Measurements from ENCODE around the gene CDT1. TPM values are rescaled to one million over a fixed set of nuclear protein-coding genes. Genes with fewer than 3 reads are reported as not detected.

Gene CDT1
- total RNA-seq, 1 experiment from 2014 or later: 160 TPM

GRCh38 chr16:88846088-88846487 lies 42.5 kb downstream of the CDT1 start:
- Histone ChIP-seq H3K9me2 (ENCODE audit: insufficient read depth) (no peaks in the 10 kb centered on the region), H3K79me2 (ENCODE audit: insufficient read depth, low read length) (no peaks in the 10 kb centered on the region), H3K27ac (ENCODE audit: low read depth, low read length) (no peak overlapping the region), H3K36me3 (ENCODE audit: control insufficient read depth in 1 of 2, insufficient read depth in 2 of 2, low read length in 2 of 2) (no peaks in the 10 kb centered on the region), H4K20me1 (ENCODE audit: insufficient read depth) (no peaks in the 10 kb centered on the region), H3K27me3 (ENCODE audit: insufficient read depth, low read length) (no peaks in the 10 kb centered on the region), H3K4me2 (ENCODE audit: low read length) (no peak overlapping the region), H3K4me1 (ENCODE audit: control insufficient read depth in 1 of 2, insufficient read depth in 2 of 2, low read length in 2 of 2) (no peaks in the 10 kb centered on the region), H3K9ac (ENCODE audit: low read length) (no peak overlapping the region), H3K4me3 (replicated peaks in 1 of 2; ENCODE audit: low read depth in 1 of 2, low read length in 2 of 2) (no peak overlapping the region), H3K9me3 (ENCODE audit: control insufficient read depth in 1 of 2, insufficient read depth in 1 of 2, low read depth in 1 of 2, low read length in 2 of 2) (no peaks in the 10 kb centered on the region), H2AFZ (ENCODE audit: low read depth, low read length, poor library complexity, severe bottlenecking) (no peak overlapping the region)
- TF ChIP-seq ZNF274 (IDR thresholded peaks at IDR 0.05; ENCODE audit: low read depth, low read length) (no peak), SP1 (IDR thresholded peaks at IDR 0.05; ENCODE audit: low read depth) (no peak), CBX3 (IDR thresholded peaks at IDR 0.05; ENCODE audit: low read depth) (no peak), ZFX (IDR thresholded peaks at IDR 0.05) (no peak), JUND (IDR thresholded peaks at IDR 0.05) (no peak), RAD21 (IDR thresholded peaks at IDR 0.05; ENCODE audit: low read depth) (no peak), EZH2phosphoT487 (IDR thresholded peaks at IDR 0.05; ENCODE audit: borderline replicate concordance) (no peak)
- ATAC-seq: no peak
- RAD21 ChIA-PET (ENCODE audit: low non-redundant PET in 1 of 2, low total read pairs in 2 of 2, uncharacterized antibody in 2 of 2, unreplicated experiment in 2 of 2): no interaction called here
- no TSS peak for BruUV-seq (replicated peaks)
- DNase-seq (ENCODE audit: low read depth, low spot score): no peak
- POLR2A ChIA-PET: no interaction called here
- intact Hi-C loops (cut with micrococcal nuclease): no loop called here
- CTCF ChIA-PET: no interaction called here

DNA sequence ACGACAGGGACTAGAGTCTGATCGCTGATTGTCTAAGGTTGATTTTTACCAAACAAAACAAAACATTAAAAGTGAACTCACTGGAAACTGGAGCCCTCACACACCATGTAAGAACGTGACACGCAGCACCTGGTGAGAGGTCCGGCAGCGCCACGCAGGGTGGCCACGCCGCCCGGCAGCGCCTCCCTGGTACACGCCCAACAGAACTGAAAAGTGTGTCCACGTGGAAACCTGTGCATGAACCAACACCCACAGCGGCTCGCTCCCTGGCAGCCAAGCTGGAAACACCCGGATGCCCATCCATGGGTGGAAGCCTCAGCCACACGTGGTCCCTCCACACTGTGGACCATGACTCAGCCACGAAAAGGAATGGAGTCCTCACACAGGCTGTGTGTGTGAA lies 44.1 kb downstream of the CDT1 start:
- no TSS peak for BruUV-seq (replicated peaks)
- H3K27me3 ChIP-seq (ENCODE audit: insufficient read depth, low read length): no peaks in the 10 kb centered on the region
- DNase-seq (ENCODE audit: low read depth, low spot score) (no peak), ATAC-seq (no peak)
- intact Hi-C loops (cut with micrococcal nuclease): no loop called here
- H3K79me2 ChIP-seq (ENCODE audit: insufficient read depth, low read length): no peaks in the 10 kb centered on the region
- no peaks in the 10 kb centered on the region for H3K36me3 ChIP-seq (ENCODE audit: control insufficient read depth in 1 of 2, insufficient read depth in 2 of 2, low read length in 2 of 2)
- H3K27ac ChIP-seq (ENCODE audit: low read depth, low read length): no peak overlapping the region
- TF ChIP-seq ZFX (IDR thresholded peaks at IDR 0.05) (no peak), TCF7L2 (IDR thresholded peaks at IDR 0.05; ENCODE audit: borderline replicate concordance, extremely low read depth, insufficient read depth, insufficient read length) (no peak), CBX3 (IDR thresholded peaks at IDR 0.05; ENCODE audit: low read depth) (no peak), JUND (IDR thresholded peaks at IDR 0.05) (no peak), FOSL1 (IDR thresholded peaks at IDR 0.05; ENCODE audit: low read depth) (no peak), RAD21 (IDR thresholded peaks at IDR 0.05; ENCODE audit: low read depth) (no peak), POLR2AphosphoS5 (IDR thresholded peaks at IDR 0.05; ENCODE audit: low read depth, low read length) (no peak), REST (IDR thresholded peaks at IDR 0.05; ENCODE audit: low read depth) (no peak)
- TF ChIP-seq, protein P1, sequence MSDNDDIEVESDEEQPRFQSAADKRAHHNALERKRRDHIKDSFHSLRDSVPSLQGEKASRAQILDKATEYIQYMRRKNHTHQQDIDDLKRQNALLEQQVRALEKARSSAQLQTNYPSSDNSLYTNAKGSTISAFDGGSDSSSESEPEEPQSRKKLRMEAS (IDR thresholded peaks at IDR 0.05): no peak
- TF ChIP-seq, protein P2, sequence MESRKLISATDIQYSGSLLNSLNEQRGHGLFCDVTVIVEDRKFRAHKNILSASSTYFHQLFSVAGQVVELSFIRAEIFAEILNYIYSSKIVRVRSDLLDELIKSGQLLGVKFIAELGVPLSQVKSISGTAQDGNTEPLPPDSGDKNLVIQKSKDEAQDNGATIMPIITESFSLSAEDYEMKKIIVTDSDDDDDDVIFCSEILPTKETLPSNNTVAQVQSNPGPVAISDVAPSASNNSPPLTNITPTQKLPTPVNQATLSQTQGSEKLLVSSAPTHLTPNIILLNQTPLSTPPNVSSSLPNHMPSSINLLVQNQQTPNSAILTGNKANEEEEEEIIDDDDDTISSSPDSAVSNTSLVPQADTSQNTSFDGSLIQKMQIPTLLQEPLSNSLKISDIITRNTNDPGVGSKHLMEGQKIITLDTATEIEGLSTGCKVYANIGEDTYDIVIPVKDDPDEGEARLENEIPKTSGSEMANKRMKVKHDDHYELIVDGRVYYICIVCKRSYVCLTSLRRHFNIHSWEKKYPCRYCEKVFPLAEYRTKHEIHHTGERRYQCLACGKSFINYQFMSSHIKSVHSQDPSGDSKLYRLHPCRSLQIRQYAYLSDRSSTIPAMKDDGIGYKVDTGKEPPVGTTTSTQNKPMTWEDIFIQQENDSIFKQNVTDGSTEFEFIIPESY (IDR thresholded peaks at IDR 0.05; ENCODE audit: extremely low read depth, insufficient replicate concordance, low read length): no peak
- CTCF ChIA-PET: no interaction called here
- no peaks in the 10 kb centered on the region for H4K20me1 ChIP-seq (ENCODE audit: insufficient read depth)
- H3K4me2 ChIP-seq (ENCODE audit: low read length): no peak overlapping the region
- RAD21 ChIA-PET (ENCODE audit: low non-redundant PET in 1 of 2, low total read pairs in 2 of 2, uncharacterized antibody in 2 of 2, unreplicated experiment in 2 of 2): no interaction called here
- no peaks in the 10 kb centered on the region for H3K9me3 ChIP-seq (ENCODE audit: control insufficient read depth in 1 of 2, insufficient read depth in 1 of 2, low read depth in 1 of 2, low read length in 2 of 2)
- no peaks in the 10 kb centered on the region for H3K9me2 ChIP-seq (ENCODE audit: insufficient read depth)
- no peaks in the 10 kb centered on the region for H3K4me1 ChIP-seq (ENCODE audit: control insufficient read depth in 1 of 2, insufficient read depth in 2 of 2, low read length in 2 of 2)
- no peak overlapping the region for H3K4me3 ChIP-seq (replicated peaks in 1 of 2; ENCODE audit: low read depth in 1 of 2, low read length in 2 of 2)
- no peak overlapping the region for H2AFZ ChIP-seq (ENCODE audit: low read depth, low read length, poor library complexity, severe bottlenecking)
- H3K9ac ChIP-seq (ENCODE audit: low read length): no peak overlapping the region
- POLR2A ChIA-PET: no interaction called here
